Suppressor macrophage treated with lipopolysaccharide for 1 hour (primary cell): ENCODE measurements around the gene ARHGAP24.

Experiments
- DNase-seq, 3 donors: peaks; one replicate each; pipeline ENCODE4 v3.0.0-alpha.2; 2020 to 2022

The ARHGAP24 gene

GRCh38 chr4:85745939-85746338 is 271.0 kb downstream of the ARHGAP24 start:
- DNase-seq = no peak

GRCh38 chr4:85747882-85748491 is 273.0 kb downstream of the ARHGAP24 start:
- DNase-seq = peak; percentile 78 to 92 (median 88)

GRCh38 chr4:85748654-85749053 is 273.7 kb downstream of the ARHGAP24 start:
- DNase-seq = no peak

- no peak for DNase-seq
Observed at GRCh38 chr4:85751866-85752265, 276.9 kb downstream of the ARHGAP24 start.

- DNase-seq = no peak
Observed at GRCh38 chr4:85755285-85755684, 280.3 kb downstream of the ARHGAP24 start.

- DNase-seq = peak; percentile 45 to 58 (median 46)
Observed at GRCh38 chr4:85756938-85757337, 282.0 kb downstream of the ARHGAP24 start.

GRCh38 chr4:85759388-85759787 is 284.4 kb downstream of the ARHGAP24 start:
- DNase-seq = no peak

GRCh38 chr4:85760511-85760910 is 285.6 kb downstream of the ARHGAP24 start:
- DNase-seq = no peak

- peak in 2 of 3 donors; percentile 15 to 21 for DNase-seq
Observed at GRCh38 chr4:85761803-85762528, 287.0 kb downstream of the ARHGAP24 start.

- no peak for DNase-seq
Observed at GRCh38 chr4:85762529-85762871, 287.6 kb downstream of the ARHGAP24 start.

- DNase-seq = no peak
Observed at GRCh38 chr4:85763202-85763601, 288.3 kb downstream of the ARHGAP24 start.

- DNase-seq = no peak
Observed at GRCh38 chr4:85767649-85768048, 292.7 kb downstream of the ARHGAP24 start.

GRCh38 chr4:85769009-85769408 is 294.1 kb downstream of the ARHGAP24 start:
- DNase-seq = no peak

- no peak for DNase-seq
Observed at GRCh38 chr4:85772470-85772869, 297.5 kb downstream of the ARHGAP24 start.

- DNase-seq = no peak
Observed at GRCh38 chr4:85773372-85773771, 298.4 kb downstream of the ARHGAP24 start.

GRCh38 chr4:85774000-85774399 is 299.1 kb downstream of the ARHGAP24 start:
- DNase-seq = no peak

- DNase-seq = no peak
Observed at GRCh38 chr4:85774489-85774888, 299.5 kb downstream of the ARHGAP24 start.

GRCh38 chr4:85776096-85776495 is 301.1 kb downstream of the ARHGAP24 start:
- DNase-seq = no peak

- DNase-seq = no peak
Observed at GRCh38 chr4:85776579-85776978, 301.6 kb downstream of the ARHGAP24 start.

- peak; percentile 24 to 47 (median 47) for DNase-seq
Observed at GRCh38 chr4:85777908-85778631, 303.1 kb downstream of the ARHGAP24 start.

- no peak for DNase-seq
Observed at GRCh38 chr4:85778632-85779131, 303.7 kb downstream of the ARHGAP24 start.

GRCh38 chr4:85779165-85779564 is 304.2 kb downstream of the ARHGAP24 start:
- DNase-seq = no peak

GRCh38 chr4:85780664-85781063 is 305.7 kb downstream of the ARHGAP24 start:
- no peak for DNase-seq

- peak in 1 of 3 donors; percentile 27 for DNase-seq
Observed at GRCh38 chr4:85783483-85783882, 308.5 kb downstream of the ARHGAP24 start.
